DMS153 treated with DMSO at 0.1 percent for 48 hours (cell line): Measurements from ENCODE around the gene FAM25G.
"Not testable (repeated sequence)": the region's sequence is repeated elsewhere in the genome, so short reads cannot be mapped to it uniquely, and the experiment has no call there.

Experiments used
- DNase-seq: peaks from one replicate; lab custom pipeline; 2025; ENCODE audit not compliant: unreplicated experiment; lab: John Stamatoyannopoulos, UW

Gene FAM25G

DNA sequence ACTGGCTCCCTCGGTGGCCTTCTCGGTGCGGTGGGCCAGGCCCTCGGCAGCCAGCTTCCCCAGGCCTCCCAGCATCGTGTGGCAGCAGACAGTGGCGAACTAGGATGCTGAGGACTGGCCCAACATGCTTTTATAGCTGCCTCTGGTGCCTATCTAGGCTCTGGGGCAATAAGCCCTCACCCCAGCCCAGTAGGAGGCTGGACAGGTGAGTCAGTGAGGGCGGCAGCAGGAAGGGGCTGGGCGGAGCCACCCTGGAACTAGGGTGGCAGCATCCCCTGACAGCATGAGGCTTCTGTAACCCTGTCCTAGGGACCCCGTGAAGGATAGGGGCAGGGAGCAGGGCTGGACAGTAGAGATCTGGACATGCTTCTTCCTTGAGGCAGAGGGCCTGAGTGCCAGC is at the start of gene FAM25G:
FAM25G (minus strand) TSS at position 101 of the 400 bp plus-strand sequence; CDS start at position 75, 26 bp downstream.
- not testable (repeated sequence) for DNase-seq

DNA sequence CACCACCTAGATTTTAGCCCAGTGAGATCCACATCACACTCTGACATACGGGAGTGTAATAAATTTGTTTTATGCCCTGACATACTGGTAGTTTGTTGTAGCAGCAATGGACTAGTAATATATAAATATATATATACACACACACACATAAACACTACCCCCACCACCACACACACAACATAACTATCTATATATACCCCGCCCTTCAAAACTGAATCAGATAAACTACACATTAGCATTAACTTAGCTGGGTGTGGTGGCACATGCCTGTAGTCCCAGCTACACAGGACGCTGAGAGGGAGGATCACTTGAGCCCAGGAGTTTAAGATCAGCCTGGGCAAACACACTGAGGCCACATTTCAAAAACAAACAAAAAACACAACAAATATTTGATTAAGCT is 44.9 kb upstream of the FAM25G start:
- DNase-seq, result not testable (repeated sequence)

DNA sequence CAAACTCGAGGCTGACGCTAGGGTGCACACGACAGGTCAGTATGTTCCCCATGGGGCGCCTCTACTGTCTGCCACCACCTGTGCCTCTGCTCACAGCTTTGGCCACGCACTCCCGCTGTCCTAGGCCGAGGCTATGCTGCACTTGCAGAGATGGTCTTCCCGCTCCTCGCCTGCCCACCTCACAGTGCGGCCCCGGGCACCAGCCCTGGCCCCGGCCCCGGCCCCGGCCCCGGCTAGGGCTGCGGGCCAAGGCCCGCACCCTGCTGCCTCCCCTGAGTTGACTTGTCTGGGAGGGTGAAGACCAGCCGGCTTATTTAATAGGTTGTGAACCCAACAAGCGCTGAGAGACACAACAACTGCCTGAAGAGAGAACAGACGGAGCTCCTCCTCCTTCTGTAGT is 32.0 kb upstream of the FAM25G start, which contains the start of gene AGAP9:
AGAP9 (minus strand) TSS at position 164 of the 400 bp plus-strand sequence; CDS start at position 52, 112 bp downstream.
- not testable (repeated sequence) for DNase-seq

DNA sequence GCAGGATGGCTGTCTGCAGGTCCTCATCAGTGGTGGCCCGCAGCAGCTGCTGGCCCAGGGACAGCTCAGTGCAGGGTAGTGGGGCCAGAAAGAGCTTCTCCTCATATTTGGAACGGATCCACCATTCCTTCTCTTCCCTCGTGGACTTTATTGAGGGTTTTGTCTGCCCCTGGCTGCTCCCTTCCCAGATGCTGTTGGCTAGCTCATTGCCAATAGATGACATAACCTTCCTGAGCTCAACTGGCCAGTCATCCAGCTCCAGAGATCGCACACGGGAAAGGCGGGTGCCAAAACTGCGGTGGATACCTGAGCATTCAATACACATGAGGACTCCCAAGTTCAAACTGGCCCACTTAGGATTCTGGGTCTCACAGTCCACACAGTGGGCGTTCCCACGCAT is 10.8 kb upstream of the FAM25G start:
- not testable (repeated sequence) for DNase-seq

DNA sequence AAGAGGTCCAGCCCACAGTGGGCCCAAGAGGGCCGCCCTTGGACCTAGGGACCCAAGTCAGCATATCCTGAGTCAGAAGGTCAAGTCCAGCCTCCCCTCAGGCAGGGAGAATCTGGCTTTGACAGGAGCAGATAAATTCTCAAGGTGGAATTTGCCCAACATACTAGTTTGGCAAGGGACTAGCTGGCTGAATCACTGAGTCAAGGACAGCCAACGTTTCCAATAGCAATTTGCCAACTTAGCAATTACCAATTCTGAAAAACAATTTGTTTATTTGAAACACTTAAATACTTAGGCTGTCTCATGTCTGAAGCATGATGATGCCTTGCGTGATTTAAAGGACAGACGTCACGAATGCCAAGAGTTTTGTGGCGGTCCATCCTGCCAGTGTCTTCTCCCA is 2.7 kb upstream of the FAM25G start:
- not testable (repeated sequence) for DNase-seq

DNA sequence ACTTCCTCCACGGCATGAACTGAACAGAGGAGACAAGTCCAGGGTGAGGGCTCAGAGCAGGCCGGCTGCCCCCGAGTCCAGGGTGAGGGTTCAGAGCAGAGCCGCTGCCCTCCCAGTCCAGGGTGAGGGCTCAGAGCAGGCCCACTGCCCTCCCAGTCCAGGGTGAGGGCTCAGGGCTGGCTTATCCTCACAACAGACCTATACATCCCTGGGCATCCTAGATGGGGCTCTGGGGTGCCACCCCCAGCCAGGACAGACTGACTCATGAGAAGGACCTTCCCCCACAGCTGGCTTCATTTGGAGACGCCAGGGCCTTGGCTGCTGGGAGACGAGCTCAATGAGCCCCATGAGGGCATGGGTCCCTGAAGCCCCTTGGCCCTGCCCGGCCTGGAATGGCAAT is 1.9 kb downstream of the FAM25G start:
- DNase-seq, result not testable (repeated sequence)

DNA sequence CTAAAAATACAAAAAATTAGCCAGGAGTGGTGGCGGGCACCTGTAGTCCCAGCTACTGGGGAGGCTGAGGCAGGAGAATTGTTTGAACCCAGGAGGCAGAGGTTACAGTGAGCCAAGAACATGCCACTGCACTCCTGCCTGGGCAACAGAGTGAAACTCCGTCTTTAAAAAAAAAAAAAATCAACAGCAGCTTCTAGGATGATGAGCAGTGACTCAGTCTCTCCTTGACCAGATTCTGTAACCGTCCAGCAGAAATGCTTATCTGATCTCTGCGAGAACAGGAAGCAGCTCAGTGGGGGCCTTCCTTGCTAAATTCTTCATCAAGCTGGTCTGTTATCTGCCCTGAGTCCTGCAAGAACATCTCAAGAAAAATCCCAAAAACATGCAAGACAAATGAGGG is 5.6 kb downstream of the FAM25G start:
- DNase-seq, result not testable (repeated sequence)

DNA sequence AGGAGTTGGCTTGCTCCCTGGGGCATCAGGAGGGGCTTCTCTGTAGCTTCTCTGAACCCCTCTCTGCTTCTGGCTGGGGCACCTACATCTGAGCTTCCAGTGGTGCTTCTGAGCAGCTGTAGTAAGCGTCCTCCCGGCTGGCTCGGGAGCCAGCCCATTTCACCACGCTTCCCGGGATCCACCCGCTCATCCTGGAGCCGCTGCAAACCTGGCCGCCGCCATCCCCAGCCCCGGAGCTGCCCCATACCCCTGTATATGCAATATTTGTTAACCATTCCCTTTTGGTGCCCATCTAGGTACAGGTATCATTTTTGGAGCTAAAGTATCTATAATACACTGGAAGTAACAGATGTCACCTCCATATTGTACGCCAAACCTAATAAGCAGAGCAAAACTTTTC is 6.7 kb downstream of the FAM25G start:
- not testable (repeated sequence) for DNase-seq

DNA sequence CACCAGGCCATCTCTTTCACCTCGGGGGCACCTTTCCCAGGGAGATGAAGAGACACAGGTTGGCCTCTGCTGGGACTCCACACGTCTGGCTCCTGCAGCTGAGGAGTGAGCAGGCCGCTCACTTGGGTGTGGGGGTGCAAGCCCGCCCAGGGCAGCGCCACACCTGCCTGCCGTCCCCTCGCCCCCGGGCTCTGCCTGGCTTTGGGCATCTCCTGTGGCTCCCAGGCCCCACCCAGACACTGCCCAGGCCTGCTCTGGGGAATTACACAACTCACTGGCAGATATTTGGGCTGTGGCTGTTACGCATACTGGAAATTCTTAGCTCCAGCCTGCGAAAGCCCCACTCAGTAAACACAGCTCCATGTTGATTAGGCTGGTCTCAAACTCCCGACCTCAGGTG is 7.6 kb downstream of the FAM25G start, which contains the start of gene ANXA8:
ANXA8 (minus strand) TSS at position 193 of the 400 bp plus-strand sequence; CDS start at position 11, 182 bp downstream.
- DNase-seq, result not testable (repeated sequence)

DNA sequence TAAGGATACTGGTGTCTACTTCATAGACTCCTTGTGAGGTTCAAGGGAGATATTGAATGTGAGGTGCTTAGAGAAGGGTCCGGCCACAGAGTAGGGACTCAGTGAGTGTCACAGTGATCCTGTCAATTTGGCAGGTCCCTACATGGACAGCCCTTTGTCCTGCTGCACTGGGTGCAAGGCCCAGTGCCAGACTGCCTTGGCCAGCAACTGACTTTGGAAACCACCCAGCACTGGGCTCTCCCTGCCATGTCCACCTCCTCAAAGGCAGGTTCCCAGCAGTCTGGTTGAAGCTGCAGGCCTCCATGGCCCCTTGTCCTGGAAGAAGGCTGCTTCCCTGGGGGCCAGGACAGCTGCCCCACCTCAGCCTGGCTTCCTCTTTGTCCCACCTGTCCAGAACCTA is 9.1 kb downstream of the FAM25G start:
- not testable (repeated sequence) for DNase-seq

DNA sequence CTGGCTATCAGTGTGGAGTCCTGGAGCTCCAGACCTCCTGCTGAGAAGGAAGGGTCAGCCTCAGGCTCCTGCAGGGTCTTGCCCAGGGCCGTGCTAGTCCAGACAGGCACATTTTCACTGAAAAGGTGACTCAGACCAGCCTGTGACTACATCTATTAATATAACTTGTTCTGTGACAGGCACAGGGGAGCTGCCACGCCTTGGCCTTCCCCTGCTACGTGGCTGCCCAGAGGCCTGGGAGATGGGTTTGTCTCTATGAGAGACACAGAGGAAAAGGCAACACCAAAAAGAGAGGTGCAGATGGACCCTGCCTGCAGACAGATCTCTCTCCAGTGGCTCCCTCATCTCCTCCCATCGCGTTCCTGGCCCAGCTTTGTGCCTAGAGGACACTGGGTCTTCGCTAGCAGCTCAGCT is 9.7 kb downstream of the FAM25G start:
- DNase-seq, result not testable (repeated sequence)

DNA sequence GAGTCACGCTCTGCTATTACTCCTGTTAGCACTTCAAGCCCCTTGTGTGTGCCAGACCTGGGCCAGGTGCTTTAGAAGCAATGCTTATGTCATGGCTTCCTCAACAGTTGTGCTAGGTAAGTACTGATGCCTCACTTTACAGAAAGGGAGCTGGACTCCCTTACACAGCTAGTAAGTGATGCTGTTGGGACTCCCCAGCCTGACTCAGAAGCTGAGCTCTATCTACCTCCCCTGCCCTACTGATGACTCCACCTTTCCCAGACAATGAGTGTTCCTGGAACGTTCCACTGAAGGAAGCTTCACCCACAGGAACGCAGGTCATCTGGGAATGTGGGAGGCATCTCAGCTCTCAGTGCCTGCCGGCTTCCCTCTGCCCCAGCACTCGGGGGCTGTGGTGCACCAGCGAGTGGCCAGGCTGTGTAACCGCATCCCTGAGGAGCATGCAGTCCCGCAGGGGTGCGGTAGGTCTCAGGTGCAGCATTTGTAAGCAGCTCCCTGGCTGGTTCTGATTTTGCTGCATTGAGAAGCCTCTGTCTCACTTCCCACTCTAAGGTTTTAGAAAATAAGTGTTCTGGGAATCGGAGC is 10.2 kb downstream of the FAM25G start:
- DNase-seq, result not testable (repeated sequence)

DNA sequence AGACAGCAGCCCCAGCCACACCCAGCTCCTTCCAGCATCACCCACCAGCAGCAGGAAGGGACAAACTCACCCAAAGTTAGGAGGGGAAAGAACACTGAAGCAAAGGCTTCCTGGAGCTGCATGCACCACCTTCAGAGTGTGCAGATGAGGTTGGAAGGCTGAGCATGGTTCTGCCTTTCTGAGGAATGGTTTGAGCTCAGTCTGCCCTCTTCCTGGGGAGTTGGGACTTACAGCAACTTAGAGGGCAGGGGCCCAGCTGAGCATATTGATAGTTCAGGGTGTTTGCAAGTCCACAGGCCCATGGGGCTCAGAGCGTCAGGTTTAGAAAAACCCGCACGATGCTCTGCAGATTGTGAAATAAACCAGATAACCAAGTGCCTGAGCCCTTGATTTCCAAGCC is 11.4 kb downstream of the FAM25G start:
- not testable (repeated sequence) for DNase-seq

DNA sequence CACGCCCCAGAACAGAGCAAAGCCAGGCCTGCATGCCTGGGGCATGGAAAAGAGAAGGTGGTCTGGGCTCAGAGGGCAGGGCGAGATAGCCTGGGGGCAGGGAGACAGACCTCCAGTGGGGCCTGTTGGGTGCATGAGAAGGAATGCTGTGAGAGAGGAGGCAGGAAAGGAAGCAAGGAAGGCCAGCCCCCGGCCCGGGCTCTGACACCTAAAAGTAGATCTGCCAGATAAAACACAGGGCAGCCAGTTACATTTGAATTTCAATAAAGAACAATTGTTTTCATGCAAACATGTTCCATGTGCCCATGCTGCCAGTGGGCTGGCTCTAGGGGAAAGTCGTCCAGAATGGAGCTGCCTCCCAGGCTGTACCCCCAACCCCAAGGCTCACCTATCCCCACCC is 13.4 kb downstream of the FAM25G start:
- DNase-seq, result not testable (repeated sequence)

DNA sequence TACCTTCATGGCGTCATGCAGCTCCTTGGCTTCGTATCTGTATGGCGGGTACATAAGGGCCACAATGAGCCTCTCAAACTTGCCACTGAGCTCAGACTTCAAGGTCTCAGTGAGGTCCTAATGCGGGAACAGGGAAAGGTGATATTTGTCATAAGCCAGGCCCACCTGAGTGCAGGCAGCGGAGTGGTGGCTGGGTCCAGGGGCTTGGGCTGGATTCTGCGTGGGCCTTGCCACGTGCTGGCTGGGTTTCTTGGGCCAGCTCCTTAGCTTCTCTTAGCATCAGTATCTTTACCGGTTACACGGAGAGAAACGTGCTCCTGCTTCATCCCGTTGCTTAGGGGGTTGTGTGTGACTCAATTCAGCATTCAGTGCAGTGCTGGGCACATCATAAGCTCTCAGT is 14.4 kb downstream of the FAM25G start:
- not testable (repeated sequence) for DNase-seq

DNA sequence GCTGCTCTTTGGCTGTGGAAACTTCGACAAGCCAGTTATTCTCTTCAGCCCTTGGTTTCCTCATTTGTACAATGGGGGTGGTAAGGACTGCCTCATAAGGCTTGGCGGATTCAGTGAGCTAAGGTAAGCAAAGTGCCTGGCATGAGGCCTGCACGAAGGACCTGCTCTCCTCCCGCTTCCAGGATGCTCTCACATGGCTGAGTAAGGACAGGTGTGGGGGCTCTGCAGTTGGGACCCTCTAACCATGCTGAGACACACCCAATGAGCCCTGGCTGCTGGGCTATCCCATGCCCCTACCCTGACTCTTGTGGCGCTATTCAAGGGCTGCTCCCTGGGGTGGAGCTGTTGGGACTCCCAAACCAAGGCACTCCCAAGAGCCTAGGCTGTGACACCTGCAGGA is 16.4 kb downstream of the FAM25G start:
- DNase-seq, result not testable (repeated sequence)

DNA sequence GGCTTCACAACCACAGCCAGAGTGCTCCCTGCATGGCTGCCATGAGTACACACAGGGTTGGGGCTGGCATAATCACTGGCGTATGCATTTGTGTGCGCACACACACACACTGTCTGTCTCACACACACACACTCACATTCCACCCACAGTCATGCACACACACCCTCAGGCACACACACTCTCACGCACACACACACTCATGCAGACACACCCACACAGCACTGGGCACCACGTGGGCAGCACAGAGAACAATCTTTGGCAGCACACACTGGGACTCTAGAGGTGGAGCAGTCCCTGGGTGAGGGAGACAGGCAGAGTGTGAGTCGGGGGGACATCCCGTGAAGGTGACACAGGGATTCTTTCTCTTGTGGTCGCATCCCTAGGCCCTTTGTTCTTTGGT is 18.0 kb downstream of the FAM25G start:
- DNase-seq, result not testable (repeated sequence)

DNA sequence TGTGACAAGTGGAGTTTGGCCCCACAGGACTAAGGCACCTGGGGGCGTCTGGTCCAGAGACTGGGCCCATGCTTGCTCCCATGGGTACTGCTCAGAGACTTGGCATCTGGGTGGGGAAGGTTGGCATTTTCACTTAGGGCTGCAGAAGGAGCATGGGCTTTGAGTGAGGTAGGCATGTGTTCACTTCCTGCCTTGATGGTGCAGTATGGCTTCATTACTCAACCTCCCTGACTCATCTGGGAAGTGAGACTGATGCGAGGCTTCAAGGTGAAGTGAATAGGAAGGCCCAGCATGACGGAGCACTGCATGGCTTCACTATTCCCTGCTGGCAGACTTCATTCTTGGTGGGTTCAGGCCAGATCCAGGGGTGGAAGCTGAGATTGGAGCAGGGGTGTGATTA is 18.9 kb downstream of the FAM25G start:
- not testable (repeated sequence) for DNase-seq

DNA sequence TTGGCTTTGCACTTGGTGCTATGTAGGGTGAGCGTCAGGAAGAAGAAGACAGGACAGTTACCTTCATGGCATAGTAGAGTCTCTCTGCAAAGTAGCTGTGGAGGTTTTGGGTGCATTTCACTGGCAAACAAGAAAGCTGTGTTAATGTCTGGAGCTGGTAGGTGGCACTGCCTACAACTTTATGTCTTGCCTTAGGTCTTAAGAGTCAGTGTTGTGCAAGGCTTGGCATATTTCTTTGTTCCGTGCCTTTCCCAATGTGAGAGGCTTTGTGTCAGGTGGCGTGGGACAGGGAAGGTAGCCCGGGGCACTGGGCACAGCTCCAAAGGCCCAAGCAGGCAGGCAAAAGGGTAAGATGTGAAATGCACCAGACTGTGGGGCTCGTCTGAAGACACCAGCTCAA is 19.4 kb downstream of the FAM25G start:
- DNase-seq, result not testable (repeated sequence)

DNA sequence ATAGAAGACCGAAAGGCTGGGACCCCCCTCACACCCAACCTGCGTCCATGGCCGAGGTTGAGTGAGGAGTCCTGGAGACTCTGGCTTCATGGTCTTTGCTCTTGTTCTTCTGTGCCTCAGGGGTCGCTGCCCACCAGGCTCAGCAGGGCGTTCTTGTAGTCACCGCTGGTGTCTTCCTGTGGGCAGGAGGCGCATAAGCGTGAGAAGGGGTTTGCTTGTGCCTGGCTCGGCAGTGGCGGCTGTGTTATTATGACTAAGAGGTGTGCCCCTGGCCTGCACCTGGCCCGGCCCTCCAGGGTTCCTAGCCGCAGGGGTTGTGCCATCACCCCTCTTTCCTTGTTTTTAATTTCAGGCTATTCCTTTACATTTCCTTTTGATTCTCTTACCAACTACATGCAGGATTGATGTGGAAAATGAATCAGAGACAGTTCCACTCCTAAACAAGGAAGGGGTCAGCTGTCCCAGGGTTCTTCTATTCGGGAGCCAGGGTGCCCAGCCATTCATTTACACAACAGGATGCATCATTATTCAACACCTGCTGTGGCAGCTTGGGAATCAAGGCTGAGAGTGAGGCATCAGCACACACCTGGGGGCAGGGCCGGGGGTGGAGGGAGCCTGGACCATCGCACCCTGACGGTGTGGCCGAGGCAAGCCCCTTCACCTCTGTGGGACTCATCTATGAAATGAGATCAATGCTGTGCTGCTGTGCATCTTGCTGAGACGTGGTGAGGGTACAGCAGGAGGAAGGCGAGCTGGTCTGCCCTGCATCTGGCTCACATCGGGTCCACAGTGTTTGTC is 22.6 kb downstream of the FAM25G start:
- DNase-seq, result not testable (repeated sequence)

DNA sequence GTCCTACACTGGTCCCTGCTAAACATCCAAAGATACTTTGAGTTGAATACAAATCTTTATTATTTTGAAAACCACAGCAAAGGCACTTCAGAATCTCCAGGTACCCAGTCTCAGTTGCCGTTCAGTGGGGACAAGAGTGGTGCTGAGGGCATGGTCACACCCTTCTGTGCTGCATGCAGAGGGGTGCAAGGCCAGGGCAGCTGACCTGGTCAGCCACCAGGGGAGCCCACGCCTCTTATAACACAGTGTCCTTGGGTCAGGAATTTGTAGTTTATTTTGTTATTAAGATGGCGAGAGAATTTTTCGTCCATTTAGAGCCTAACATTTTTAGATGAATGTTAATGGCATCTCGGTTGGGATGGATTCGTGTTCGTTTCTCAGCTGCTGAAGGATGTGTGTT is 23.5 kb downstream of the FAM25G start:
- DNase-seq, result not testable (repeated sequence)

DNA sequence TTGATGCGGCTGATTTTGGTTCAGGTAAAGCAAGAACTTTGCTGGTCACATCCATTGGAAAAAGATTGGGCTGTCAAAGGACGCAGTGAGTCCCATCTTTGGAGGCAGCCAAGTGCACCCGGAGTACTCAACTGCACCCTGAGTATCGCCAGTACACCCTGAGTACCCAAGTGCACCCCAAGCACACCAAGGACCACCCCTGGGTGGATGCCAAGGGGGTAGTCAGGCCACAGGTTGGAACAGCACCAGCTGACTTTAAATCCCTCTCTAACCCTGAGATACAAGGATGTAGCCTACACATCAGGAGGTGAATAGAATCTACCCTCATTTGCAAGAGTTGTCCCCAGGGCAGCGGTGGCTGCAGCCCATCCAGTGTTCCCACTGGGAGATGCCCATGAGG is 24.0 kb downstream of the FAM25G start:
- not testable (repeated sequence) for DNase-seq
